OCI-LY1 (cell line): ENCODE measurements around the gene SDK1.

Experiments used
- EZH2 ChIP-seq: fragments of 200-600 bp; sonication (generic), shearing (Covaris generic); IDR thresholded peaks from 2 replicates; pipeline ENCODE4 v1.8.0; 2017; ENCODE audit warnings: borderline replicate concordance, mixed run types, mild to moderate bottlenecking, antibody characterized with exemption, low read length, moderate library complexity, mixed read lengths
- TF ChIP-seq, protein P1 (sequence below): fragments of 200-600 bp; sonication (generic), shearing (Covaris generic); IDR thresholded peaks from 2 replicates; pipeline ENCODE4 v1.5.1; 2017; ENCODE audit warnings: mild to moderate bottlenecking, antibody characterized with exemption, low read length, moderate library complexity, mixed read lengths

DNA sequence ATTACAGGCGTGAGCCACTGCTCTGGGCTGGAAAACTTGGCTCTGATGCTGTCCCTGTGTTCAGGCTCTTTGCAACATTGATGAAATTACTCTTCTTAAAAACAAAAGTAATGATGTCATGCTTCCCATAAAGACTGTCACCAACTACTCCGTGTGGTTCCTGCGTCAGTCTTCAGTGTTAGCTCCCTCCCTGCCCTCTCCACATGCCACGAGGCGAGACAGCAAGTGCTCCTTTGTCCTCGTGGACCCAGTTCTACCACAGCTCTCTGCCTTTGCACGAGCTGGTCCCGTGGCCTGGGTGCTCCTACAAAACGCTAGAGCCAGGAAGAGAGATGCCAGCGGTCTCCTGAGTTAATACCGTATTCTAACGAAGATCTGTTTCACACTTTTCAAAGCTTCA is 194.5 kb downstream of the SDK1 start:
- TF ChIP-seq, protein P1, sequence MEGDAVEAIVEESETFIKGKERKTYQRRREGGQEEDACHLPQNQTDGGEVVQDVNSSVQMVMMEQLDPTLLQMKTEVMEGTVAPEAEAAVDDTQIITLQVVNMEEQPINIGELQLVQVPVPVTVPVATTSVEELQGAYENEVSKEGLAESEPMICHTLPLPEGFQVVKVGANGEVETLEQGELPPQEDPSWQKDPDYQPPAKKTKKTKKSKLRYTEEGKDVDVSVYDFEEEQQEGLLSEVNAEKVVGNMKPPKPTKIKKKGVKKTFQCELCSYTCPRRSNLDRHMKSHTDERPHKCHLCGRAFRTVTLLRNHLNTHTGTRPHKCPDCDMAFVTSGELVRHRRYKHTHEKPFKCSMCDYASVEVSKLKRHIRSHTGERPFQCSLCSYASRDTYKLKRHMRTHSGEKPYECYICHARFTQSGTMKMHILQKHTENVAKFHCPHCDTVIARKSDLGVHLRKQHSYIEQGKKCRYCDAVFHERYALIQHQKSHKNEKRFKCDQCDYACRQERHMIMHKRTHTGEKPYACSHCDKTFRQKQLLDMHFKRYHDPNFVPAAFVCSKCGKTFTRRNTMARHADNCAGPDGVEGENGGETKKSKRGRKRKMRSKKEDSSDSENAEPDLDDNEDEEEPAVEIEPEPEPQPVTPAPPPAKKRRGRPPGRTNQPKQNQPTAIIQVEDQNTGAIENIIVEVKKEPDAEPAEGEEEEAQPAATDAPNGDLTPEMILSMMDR, result no peak
- no peak for TF ChIP-seq EZH2
